GM12878 (cell line): ENCODE measurements around the gene COL4A2.

Experiments
- CHD4 ChIP-seq: fragments of 200-600 bp; sonication (generic); IDR thresholded peaks from 2 replicates; pipeline ENCODE4 v1.6.1; 2016; ENCODE audit warnings: mild to moderate bottlenecking
- EGR1 ChIP-seq, 2 experiments: IDR thresholded peaks; 1 replicate in 1 of 2; 2 replicates in 1 of 2; pipeline ENCODE4 v1.6.1; 2011 to 2012; ENCODE audit warnings: low read depth in 2 of 2, low read length in 2 of 2, borderline replicate concordance in 1 of 2, mild to moderate bottlenecking in 1 of 2, moderate library complexity in 1 of 2
- EZH2 ChIP-seq: IDR thresholded peaks from 2 replicates; pipeline ENCODE4 v1.6.1; 2012; ENCODE audit warnings: low read depth, mild to moderate bottlenecking, control low read depth, inconsistent platforms, low read length, borderline replicate concordance; ENCODE audit not compliant: control insufficient read depth
- FOXK2 ChIP-seq: fragments of 450-650 bp; IDR thresholded peaks from 2 replicates; pipeline ENCODE4 v1.6.1; 2017; ENCODE audit warnings: mild to moderate bottlenecking, moderate library complexity
- NBN ChIP-seq: fragments of 450-650 bp; IDR thresholded peaks from 2 replicates; pipeline ENCODE4 v1.6.1; 2016
- NFIC ChIP-seq: IDR thresholded peaks from 2 replicates; pipeline ENCODE4 v1.6.1; 2012; ENCODE audit warnings: low read depth, mild to moderate bottlenecking, inconsistent platforms, low read length, moderate library complexity
- PAX8 ChIP-seq: fragments of 450-650 bp; IDR thresholded peaks from 2 replicates; pipeline ENCODE4 v1.6.1; 2017; ENCODE audit warnings: mild to moderate bottlenecking, moderate library complexity
- POLR2A ChIP-seq: IDR thresholded peaks from 2 replicates; pipeline ENCODE4 v1.6.1; 2011; ENCODE audit warnings: low read depth, mild to moderate bottlenecking, low read length
- POLR2AphosphoS5 ChIP-seq: IDR thresholded peaks from 2 replicates; pipeline ENCODE4 v1.6.1; 2011; ENCODE audit warnings: mild to moderate bottlenecking, low read length, inconsistent platforms
- TF ChIP-seq, protein P1 (sequence below), 3 experiments: IDR thresholded peaks in 2 of 3; conservative IDR thresholded peaks in 1 of 3; 2 replicates each; pipeline ENCODE4 v1.5.1; 2011; ENCODE audit warnings: low read depth in 3 of 3, low read length in 3 of 3, mild to moderate bottlenecking in 3 of 3, control low read depth in 2 of 3, moderate library complexity in 2 of 3, inconsistent platforms in 1 of 3, mixed read lengths in 1 of 3; ENCODE audit not compliant: control insufficient read depth in 2 of 3, insufficient read depth in 1 of 3; ENCODE audit errors: extremely low read depth in 1 of 3
- TF ChIP-seq, protein P2 (sequence below): IDR thresholded peaks from 2 replicates; pipeline ENCODE4 v1.6.1; 2012; ENCODE audit warnings: low read depth, low read length, improper control_type of control experiment

DNA sequence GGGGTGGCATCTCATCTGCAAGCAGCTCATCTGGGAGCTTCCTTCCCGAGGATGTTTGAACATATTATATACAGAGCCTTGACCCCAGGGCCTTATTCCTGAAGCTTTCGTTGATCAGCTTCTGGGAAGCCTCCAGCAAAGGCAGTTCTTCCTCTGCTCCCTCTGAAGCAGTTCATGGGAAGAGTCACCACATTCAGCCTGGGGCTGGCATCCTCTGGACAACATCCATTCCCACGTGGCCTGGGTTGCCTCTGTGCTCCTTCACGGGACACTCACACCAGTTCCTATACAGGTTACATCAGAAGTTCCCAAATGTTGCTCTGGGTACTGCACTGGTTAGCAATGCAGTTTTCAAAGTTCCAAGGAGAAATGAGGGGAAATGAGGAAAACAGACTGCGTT is 29.6 kb downstream of the COL4A2 start:
- TF ChIP-seq NFIC (no peak), PAX8 (no peak), POLR2A (no peak), EZH2 (no peak), FOXK2 (no peak), CHD4 (no peak), NBN (no peak), EGR1 (IDR thresholded peaks at IDR 0.05; ENCODE audit: borderline replicate concordance in 1 of 2, low read depth in 2 of 2, low read length in 2 of 2) (no peak), POLR2AphosphoS5 (no peak)
- TF ChIP-seq, protein P1, sequence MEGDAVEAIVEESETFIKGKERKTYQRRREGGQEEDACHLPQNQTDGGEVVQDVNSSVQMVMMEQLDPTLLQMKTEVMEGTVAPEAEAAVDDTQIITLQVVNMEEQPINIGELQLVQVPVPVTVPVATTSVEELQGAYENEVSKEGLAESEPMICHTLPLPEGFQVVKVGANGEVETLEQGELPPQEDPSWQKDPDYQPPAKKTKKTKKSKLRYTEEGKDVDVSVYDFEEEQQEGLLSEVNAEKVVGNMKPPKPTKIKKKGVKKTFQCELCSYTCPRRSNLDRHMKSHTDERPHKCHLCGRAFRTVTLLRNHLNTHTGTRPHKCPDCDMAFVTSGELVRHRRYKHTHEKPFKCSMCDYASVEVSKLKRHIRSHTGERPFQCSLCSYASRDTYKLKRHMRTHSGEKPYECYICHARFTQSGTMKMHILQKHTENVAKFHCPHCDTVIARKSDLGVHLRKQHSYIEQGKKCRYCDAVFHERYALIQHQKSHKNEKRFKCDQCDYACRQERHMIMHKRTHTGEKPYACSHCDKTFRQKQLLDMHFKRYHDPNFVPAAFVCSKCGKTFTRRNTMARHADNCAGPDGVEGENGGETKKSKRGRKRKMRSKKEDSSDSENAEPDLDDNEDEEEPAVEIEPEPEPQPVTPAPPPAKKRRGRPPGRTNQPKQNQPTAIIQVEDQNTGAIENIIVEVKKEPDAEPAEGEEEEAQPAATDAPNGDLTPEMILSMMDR (IDR thresholded peaks at IDR 0.05 in 2 of 3, conservative IDR thresholded peaks at IDR 0.05 in 1 of 3; ENCODE audit: control insufficient read depth in 2 of 3, extremely low read depth in 1 of 3, insufficient read depth in 1 of 3, low read depth in 3 of 3, low read length in 3 of 3) = no peak
- TF ChIP-seq, protein P2, sequence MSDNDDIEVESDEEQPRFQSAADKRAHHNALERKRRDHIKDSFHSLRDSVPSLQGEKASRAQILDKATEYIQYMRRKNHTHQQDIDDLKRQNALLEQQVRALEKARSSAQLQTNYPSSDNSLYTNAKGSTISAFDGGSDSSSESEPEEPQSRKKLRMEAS = no peak
